NK-92 treated with Interleukin-12 subunit alpha and Interleukin-12 subunit beta, amount 100 ng/mL, for 24 hours (cell line): ENCODE data around the gene SOWAHC.
"Not testable (repeated sequence)": the region's sequence is repeated elsewhere in the genome, so short reads cannot be mapped to it uniquely, and the experiment has no call there.

Experiments used
- DNase-seq: peaks from one replicate; lab custom pipeline; 2025; lab: John Stamatoyannopoulos, UW

Gene SOWAHC, protein sequence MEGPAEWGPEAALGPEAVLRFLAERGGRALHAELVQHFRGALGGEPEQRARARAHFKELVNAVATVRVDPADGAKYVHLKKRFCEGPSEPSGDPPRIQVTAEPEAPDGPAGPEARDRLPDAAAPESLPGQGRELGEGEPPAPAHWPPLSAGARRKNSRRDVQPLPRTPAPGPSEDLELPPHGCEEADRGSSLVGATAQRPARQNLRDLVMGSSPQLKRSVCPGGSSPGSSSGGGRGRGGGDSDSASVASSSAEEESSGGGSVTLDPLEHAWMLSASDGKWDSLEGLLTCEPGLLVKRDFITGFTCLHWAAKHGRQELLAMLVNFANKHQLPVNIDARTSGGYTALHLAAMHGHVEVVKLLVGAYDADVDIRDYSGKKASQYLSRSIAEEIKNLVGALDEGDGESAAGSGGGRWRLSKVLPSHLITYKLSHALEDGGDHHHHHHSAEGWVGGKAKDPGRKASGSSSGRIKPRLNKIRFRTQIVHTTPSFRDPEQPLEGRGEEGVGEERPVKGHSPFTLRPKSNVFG

DNA sequence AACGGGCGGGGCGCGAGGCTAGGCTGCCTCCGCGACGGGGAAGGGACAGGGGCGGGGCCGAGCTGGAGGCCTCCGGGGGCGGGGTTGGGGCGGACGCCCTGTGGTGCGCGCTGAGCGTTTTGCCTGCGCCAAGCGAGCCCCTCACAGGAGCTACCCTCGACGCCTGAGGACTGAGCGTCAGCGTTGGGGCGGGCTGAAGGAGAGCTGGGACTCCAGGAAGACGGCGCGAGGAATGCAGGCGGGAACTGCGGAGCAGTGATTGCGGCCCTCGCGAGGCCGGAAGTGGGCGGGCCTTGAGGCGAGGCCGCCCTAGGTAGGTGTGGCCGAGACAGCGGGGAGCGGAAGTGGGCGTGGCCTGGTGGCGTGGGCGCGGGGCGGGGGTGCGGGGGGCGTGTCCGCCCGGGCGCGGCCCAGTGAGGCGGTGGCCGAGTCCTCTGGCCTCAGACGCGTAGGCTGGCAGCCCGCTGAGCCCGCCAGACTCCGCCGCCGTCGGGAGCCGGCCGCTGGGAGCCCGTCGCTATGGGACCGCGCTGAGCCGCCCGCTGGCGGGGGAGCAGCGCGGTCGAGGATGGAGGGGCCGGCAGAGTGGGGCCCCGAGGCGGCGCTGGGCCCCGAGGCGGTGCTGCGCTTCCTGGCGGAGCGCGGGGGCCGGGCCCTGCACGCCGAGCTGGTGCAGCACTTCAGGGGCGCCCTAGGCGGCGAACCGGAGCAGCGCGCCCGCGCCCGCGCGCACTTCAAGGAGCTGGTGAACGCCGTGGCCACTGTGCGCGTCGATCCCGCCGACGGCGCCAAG lies at the start of gene SOWAHC, which contains the start of gene SEPTIN10:
TSS of gene SOWAHC (plus strand) at position 443 of the 793 bp plus-strand sequence. CDS start at position 569, 126 bp downstream.
TSS of gene SEPTIN10 (minus strand) at position 45 of the 793 bp plus-strand sequence. CDS start 139 bp downstream, outside the sequence.
- DNase-seq = no peak

DNA sequence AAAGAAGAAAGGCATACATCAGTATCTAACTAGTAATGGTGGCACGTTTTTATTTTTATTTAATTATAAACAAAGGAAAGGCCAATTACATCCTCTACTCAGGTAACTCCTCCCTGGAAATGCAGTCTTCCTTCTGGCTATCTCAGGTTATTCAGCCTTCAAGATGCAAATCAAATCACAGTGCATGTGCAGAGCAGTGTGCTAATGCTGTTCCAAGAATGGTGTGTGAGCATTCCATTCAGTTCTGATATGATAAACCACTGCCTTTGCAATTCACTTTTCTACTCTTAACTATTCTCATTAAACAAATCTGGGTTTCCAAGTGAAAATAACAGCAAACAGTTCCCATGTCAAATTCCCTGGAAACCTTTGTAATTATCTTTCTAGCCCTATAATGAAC lies 38.8 kb upstream of the SOWAHC start:
- DNase-seq = no peak

DNA sequence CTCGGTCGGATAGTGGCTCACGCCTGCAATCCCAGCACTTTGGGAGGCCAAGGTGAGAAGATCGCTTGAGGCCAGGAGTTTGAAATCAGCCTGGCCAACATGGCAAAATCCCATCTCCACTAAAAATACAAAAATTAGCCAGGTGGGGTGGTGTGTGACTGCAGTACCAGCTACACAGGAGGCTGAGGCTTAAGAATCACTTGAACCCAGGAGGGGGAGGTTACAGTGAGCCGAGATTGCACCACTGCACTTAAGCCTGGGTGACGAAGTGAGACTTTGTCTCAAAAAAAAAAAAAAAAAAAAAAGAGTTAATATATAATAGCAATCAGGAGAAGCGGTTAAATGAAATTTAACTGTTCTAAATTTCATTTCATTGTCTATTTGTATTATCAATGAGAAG lies 36.5 kb upstream of the SOWAHC start:
- DNase-seq = not testable (repeated sequence)

DNA sequence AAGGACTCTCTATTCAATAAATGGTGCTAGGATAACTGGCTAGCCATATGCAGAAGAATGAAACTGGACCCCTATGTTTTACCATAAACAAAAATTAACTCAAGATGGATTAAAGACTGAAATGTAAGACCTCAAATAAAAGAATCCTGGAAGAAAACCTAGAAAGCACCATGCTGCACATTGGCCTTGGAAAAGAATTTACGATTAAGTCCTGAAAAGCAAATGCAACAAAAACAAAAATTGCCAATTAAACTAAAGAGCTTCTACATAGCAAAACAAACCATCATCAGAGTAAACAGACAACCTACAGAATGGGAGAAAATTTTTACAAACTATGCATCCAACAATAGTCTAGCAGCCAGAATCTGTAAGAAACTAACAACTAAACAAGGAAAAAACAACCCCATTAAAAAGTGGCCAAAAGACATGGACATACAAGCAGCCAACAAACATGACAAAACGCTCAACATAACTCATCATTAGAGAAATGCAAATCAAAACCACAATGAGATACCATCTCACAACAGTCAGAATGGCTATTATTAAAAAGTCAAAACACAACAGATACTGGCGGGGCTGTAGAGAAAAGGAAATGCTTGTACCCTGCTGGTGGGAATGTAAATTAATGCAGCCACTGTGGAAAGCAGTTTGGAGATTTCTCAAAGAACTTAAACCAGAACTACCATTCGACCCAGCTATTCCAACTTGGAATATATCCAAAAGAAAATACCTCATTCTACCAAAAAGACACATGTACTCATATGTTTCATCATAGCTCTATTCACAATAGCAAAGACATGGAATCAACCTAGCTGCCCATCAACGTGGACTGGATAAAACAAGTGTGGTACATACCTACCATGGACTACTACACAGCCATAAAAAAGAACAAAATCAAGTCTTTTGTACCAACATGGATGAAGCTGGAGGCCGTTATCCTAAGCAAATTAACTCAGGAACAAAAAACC lies 31.0 kb upstream of the SOWAHC start:
- no peak for DNase-seq

DNA sequence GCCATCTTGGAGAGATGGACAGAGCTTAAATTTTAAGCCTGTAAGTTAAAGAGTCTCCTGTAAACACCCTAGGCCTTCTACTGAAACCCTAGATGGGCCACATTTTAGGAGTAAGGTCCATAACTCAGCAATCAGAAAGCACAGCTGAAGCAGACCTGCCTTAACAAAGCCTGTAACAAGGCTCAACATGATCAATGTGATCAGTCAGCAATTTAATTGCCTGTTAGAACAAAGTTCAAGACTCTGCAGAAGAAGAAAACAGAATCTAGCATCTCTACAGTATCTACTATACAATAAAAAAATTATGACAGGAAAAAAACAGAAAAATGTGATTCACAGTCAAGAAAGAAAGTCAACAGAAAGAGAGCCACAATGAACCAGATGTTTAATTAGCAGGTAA lies 27.5 kb upstream of the SOWAHC start:
- no peak for DNase-seq

DNA sequence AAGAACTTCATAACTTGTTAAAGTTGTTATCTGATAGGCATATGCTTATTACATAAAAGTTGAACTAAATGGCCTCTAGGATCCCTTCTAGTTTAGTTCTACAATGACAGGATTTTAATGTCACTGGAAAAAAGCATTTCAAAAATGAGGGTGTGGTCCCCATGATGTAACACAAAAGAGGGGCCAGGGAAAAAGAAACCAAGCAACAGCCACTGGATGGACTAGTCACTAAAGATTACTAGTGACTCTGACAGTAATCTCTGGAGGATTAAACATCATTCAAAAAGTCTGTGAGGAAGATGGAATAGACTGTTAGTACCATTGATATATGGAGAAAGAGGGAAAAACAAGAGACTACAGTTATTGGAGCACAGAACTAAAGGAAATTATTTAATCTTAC lies 23.0 kb upstream of the SOWAHC start:
- DNase-seq = no peak

DNA sequence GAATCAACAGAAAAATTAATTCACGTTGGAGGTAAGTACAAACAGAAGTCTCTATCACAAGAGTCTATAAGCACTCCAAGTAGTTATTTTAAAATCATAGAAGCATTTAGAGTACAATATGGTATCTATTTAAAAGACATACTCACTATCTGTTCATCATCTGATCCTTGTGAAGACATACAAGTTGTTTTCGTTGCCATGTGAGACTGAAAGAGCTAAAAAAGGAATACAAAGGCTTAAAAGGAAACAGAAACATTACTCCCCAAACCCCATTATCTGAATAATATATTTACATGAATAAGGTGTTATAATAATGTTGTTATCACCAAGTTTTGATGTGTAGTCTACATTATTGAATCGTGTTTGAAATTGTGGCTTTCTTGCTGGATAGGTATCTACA lies 21.3 kb upstream of the SOWAHC start:
- DNase-seq = no peak

DNA sequence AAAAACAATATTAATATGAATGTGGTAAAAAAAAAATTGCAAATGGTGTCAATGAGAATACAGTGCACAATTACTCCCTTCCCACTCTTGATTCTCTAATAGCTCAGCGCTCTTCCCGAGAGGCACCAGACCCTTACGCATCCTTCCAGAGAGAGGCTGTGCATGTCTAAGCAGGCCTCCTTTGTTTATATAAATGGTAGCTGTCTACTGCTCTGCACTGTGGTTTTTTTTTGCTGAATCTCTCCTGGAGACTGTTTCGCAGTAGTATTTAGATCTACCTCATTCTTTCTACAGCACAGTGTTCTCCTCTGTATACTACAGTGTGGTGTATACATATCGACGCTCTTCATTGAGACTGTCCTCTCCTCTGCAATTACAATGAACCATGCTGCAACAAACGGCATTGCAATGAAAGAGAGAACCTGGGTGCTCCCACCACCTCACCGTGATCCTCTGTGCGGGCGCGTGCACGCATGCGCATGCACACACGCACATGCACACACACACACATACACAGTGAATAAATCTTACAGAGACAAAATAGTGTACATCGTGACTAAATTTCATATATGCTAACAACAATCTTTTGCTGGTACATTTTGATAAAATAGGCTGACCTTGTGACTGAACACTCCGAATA lies 19.8 kb upstream of the SOWAHC start:
- DNase-seq = no peak

DNA sequence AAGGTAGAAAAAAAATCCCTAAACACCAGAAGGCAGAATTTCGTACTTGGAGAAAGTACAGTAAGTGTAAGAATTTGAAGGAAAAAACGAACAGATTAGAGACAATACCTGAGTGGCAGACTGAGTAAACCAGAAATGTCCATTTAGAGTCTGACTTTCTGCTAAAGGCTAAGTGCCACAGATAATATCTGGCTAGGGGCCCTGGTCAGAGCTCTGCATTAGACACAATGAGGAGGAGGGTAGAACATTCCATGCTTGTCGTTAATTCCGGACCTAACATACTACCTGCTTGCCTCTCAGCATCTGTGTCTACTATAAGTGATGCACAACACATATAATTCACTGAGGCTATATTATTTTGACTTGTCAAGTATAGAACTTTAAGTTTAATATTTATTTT lies 18.5 kb upstream of the SOWAHC start:
- DNase-seq = no peak

DNA sequence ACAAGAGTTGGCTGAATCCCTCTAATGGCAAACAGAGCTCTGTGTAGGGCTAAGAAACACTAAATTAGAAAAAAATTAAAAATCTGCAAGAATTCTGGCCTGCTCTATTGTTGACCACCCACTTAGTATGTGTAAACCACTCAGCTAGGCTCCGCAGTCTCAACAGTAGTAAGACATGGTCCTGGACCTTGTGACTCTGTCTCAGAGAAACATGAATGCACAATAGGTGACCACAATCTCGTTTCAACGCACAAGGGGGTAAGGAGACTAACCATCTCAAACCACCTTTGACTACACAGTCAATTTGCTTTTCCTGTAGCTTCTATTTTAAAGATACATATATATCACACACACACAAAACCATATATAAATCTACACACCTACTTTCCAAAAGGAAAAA lies 16.9 kb upstream of the SOWAHC start:
- DNase-seq = no peak

DNA sequence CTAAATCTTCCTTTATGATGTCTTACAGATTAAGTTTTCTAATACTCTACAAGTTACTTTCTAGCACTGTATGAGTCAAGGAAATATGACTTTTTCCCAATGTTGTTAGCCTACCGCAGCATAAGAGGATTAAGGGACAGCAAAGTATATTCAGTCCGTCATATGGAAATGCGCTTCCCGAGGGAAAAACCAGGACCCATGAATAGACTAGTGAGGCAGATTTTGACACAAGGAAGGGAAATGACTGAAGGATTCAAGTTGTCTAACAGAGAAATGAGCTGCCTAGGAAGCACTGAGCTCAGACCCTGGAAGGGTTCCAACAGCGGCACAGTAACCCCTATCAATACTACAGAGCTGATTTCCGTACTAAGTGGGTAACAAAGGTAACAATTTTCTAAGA lies 12.4 kb upstream of the SOWAHC start:
- no peak for DNase-seq

DNA sequence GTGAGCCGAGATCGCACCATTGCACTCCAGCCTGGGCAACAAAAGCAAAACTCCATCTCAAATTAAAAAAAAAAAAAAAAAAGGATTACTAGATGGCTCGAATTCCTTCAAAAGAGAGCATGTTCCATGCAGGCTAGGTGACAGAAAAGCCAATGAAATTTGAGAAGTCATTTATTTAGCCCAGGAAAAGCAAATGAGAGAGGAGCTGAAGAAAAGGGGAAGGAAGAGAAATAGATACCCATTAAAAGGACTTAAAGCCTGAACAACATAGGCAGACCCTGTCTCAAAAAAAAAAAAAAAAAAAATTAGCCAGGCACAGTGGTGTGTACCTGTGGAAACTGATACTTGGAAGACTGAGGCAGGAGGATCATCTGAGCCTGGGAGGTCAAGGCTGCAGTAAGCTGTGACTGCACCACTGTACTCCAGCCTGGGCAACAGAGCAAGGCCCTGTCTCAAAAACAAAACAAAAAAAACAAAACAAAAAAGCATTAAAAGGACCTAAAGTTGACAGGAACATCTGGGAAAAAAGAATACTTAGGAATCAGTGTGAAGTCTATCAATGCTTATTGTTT lies 11.5 kb upstream of the SOWAHC start:
- DNase-seq = no peak

DNA sequence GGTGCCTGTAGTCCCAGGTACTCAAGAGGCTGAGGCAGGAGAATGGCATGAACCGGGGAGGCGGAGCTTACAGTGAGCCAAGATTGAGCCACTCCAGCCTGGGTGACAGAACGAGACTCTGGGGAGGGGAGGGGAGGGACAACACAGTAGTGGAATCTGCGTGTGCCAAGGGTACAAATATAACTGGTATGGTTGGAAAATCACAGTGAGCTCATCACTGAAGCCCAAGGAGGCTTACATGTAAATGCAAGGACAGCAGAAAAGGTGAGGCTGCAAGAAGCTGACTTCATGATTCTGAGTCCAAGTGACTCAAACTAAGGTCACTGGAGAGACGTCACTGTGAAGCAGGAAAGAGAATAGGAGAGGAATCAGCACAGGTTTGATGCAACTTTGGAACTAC lies 9.6 kb upstream of the SOWAHC start:
- DNase-seq = no peak

DNA sequence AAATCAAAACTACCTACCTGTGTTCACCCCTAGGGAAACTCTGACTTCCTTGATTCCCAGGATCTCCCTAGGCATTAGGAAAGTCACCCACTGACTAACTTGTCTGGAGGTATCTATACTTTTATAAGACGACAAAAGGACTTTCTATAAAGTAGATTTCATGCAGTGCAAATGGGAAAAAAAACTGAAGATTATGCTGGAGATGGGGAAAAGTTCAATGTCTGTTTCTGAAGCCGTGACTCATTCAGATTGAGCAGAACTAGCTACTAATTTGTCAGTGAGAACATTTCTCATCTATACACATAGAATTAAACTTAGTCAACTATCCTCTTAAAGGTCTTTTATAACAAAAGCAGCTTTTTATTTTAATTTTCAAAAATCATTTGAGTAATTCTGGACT lies 6.4 kb upstream of the SOWAHC start:
- DNase-seq = no peak

DNA sequence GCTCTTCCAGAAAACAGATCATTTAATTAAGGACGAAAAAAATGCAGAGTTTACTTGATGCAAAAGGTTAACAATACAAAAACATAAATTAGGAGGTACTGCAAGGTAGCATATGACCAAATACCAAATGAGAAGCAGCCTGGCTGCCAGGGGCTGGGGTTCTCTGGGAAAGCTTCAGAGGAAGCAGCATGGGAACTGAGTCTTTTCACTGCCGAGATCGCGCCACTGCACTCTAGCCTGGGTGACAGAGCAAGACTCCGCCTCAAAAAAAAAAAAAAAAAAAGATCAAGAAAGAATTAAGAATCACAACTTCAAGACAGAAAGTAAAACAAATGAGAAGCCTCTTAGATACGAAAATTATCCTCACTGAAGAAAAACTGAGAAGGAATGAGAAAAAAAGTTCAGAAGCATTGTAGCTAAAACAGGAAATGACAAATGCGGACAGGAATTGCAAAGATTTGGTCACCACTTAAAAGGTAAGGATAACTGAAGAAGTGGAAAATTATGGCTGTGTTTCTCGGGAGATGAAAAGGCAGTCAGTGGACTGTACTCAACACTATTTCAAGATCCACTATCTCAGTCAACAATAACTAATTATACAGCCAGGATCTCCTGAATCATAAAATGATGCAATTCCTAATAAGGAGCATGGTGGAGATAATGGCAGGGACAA lies 4.7 kb upstream of the SOWAHC start:
- DNase-seq = no peak

DNA sequence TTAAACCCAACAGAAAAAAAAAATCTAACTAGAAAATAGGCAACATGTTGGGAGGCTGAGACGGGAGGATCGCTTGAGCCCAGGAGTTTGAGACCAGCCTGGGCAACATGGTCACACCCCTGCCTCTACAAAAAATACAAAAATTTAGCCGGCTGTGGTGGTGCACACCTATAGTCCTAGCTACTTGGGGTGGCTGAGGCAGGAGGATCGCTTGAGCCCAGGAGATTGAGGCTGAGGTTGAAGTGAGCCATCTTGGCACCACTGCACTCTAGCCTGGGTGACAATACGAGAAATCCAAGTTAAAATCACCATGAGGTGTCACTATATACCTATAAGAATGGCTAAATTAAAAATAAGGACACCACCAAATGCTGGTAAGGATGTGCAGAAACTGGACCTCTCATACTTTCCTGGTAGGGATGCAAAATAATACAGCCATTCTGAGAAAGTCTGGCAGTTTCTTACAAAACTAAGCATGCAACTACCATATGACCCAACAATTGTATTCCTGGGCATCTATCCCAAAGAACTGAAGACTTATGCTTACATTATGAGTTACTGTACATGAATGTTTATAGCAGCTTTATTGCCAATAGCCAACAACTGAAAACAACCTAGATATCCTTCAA lies 2.6 kb upstream of the SOWAHC start:
- no peak for DNase-seq

DNA sequence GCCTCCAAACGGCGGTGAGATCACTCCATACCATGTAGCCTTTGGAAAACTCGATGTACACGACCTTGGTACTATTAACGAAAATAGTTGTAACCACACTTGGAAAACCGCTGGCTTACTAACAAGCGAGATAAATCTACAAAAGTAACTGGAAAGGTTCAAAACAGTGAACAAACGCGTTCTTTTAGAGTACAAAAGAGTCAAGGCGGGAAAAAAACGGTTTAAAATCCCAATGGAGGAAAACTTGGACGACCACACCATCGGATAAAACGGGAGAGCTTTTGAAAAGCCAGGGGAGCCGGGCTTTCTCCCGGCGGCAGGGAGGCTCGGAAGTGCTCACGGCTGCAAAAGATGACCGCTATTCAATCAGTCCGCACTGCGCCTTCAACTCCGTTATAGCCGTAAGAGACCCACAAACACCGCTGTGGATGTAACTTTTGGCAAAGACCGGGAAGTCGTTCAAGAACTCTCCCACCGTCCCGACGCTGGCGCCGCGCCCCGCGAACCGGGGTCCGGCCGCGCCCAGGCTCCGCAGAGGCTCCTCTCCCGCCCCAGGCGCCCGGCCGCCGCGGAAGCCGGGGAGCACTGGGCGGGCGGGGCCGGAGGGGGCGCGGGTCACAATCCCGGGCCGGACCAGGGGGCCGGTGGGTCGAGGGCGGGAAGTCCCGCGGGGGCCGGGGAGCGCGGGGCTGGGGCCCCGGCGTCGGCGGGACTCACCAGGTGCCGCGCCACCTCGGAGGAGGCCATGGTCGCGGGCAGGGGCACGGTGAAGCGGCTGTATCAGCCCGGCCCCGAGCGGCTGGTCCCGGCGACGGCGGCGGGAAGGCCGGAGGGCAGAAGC lies 863 bp upstream of the SOWAHC start:
- no peak for DNase-seq

DNA sequence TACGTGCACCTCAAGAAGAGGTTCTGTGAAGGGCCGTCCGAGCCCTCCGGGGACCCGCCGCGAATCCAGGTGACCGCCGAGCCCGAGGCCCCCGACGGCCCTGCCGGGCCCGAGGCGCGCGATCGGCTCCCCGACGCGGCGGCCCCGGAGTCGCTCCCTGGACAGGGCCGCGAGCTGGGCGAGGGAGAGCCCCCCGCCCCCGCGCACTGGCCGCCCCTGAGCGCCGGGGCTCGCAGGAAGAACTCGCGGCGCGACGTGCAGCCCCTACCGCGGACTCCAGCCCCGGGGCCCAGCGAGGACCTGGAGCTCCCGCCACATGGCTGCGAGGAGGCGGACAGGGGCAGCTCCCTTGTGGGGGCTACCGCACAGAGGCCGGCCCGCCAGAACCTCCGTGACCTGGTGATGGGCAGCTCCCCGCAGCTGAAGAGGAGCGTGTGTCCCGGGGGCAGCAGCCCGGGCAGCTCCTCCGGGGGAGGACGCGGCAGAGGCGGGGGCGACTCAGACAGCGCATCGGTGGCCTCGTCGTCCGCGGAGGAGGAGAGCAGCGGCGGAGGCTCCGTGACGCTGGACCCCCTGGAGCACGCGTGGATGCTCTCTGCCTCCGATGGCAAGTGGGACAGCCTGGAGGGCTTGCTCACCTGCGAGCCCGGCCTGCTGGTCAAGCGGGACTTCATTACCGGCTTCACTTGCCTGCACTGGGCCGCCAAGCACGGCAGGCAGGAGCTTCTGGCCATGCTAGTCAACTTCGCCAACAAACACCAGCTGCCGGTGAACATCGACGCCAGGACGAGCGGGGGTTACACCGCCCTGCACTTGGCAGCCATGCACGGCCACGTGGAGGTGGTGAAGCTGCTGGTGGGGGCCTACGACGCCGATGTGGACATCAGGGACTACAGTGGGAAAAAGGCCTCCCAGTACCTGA lies 812 bp downstream of the SOWAHC start:
- no peak for DNase-seq
